Measurements from ENCODE around the gene COL23A1.

COL23A1 gene

DNA sequence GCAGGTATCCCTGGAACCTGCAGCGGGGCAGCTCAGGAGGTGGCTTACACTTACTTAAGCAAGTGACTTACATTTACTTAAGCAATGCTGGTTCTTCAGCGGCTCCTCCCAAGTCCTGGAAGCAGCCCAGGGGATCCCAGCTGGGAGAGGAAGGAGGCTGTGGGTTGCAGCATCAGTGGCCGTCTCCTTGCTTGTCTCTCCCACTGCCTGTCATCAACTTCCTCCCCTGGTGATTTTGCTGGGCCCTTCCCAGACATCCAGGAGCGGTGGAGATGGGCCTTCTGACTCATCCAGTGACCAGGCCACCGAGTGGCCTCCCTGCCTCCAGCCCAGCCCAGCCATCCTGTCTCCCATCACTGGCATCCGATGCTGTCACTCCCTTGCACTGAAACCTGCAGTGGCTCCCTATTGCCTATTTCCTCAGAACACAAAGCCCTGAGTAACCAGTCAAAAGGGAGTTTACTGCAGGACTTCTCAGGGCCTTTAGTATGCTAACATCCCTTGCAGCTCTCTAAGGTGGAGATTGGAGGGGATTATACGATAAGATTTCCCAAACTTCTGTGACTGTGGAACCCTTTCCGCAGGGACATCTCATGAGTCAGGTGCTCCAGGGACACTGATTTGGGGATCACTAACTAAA lies 201.7 kb downstream of the COL23A1 start:
- DNase-seq (ENCODE audit: low read depth, low spot score): no peak
- TF ChIP-seq POLR2AphosphoS5 (IDR thresholded peaks at IDR 0.05; ENCODE audit: borderline replicate concordance, low read depth, low read length) (no peak), FOXP2 (optimal IDR thresholded peaks at IDR 0.05; ENCODE audit: control extremely low read depth, extremely low read length, insufficient read depth) (no peak), EZH2 (IDR thresholded peaks at IDR 0.05) (no peak)

GRCh38 chr5:178387856-178388190 lies 202.4 kb downstream of the COL23A1 start:
- Histone ChIP-seq H3K9me3 (ENCODE audit: low read depth, low read length) (no peaks in the 10 kb centered on the region), H3K27ac (no peak overlapping the region), H3K4me3 (no peak overlapping the region), H3K9ac (ENCODE audit: insufficient read length) (no peak overlapping the region), H3K36me3 (ENCODE audit: insufficient read depth, low read length) (no peaks in the 10 kb centered on the region)
- no peak for DNase-seq (ENCODE audit: low read depth, low spot score)
- TF ChIP-seq EZH2 (IDR thresholded peaks at IDR 0.05) (no peak), POLR2AphosphoS5 (IDR thresholded peaks at IDR 0.05; ENCODE audit: borderline replicate concordance, low read depth, low read length) (no peak), FOXP2 (optimal IDR thresholded peaks at IDR 0.05; ENCODE audit: control extremely low read depth, extremely low read length, insufficient read depth) (no peak)

More for the DNA sequence above, 201.7 kb downstream of the COL23A1 start:
- H3K4me3 ChIP-seq: no peak overlapping the region
- H3K9me3 ChIP-seq (ENCODE audit: low read depth, low read length): no peaks in the 10 kb centered on the region
- H3K27ac ChIP-seq: no peak overlapping the region
- H3K9ac ChIP-seq (ENCODE audit: insufficient read length): no peak overlapping the region
- no peaks in the 10 kb centered on the region for H3K36me3 ChIP-seq (ENCODE audit: insufficient read depth, low read length)

DNA sequence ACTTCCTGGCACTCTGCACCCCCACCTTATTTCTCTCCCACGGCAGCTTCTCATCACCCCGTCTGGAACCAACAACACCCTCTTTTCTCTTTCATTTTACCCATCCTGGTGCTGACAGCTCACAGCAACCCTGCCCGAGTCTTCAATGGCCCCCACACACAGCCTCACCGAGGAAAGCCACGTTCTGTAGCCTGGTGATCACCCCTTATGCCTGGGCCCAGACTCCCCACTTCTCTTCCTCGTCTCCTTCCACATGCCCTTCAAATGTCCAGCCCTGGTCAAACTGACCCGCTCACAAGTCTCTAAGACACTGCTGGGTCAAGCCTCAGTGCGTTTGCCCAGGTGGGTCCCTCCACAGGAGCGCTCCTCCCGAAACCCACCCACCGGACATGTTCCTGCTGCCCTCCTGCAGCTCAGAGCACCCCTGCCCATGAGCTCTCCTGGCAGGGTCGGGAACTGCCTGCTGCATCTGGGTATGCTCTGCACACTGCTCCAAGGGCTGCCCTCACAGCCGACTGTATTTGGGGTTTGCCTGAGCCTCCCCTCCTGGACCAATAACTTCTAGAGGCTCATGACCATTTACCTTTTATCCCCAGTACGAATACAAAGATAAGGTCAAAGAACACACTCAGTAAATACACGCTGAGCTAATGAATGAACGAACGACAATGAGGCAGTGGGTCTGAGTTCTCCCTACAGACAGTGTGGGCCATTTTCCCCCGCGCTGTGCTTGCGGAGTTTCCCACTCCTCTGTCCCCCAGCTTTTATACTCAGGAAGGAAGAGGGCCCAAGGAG lies 202.9 kb downstream of the COL23A1 start:
- Histone ChIP-seq H3K36me3 (ENCODE audit: insufficient read depth, low read length) (no peaks in the 10 kb centered on the region), H3K27ac (no peak overlapping the region), H3K4me3 (no peak overlapping the region), H3K9ac (ENCODE audit: insufficient read length) (no peak overlapping the region), H3K9me3 (ENCODE audit: low read depth, low read length) (no peaks in the 10 kb centered on the region)
- TF ChIP-seq POLR2AphosphoS5 (IDR thresholded peaks at IDR 0.05; ENCODE audit: borderline replicate concordance, low read depth, low read length) (no peak), EZH2 (IDR thresholded peaks at IDR 0.05) (no peak), FOXP2 (optimal IDR thresholded peaks at IDR 0.05; ENCODE audit: control extremely low read depth, extremely low read length, insufficient read depth) (no peak)
- no peak for DNase-seq (ENCODE audit: low read depth, low spot score)

DNA sequence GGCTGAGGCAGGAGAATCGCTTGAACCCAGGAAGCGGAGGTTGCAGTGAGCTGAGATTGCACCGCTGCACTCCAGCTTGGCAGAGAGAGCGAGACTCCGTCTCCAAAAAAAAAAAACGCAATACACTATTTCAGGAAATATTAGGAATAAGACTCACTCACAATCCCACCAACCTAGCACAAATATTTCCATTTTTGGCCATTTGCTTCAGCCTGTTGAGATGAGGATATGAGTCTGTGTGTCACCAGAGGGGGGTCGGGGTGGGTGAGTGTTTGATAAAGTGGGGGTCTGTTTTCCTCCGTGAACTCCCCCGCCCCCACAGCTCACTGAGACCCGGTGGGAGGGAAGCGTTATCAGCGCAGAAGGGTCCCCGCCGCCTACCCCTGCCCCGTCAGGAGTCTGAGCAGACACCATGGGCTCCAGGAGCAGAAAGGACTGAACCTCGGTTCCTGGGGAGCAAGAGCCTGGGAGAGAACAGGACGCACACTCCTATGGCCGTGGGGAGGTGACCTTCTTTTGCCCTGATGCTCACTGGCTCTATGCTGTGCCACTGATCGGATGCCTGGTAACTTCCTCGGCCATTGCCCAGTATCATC lies 203.8 kb downstream of the COL23A1 start:
- no peaks in the 10 kb centered on the region for H3K36me3 ChIP-seq (ENCODE audit: insufficient read depth, low read length)
- no peaks in the 10 kb centered on the region for H3K9me3 ChIP-seq (ENCODE audit: low read depth, low read length)
- TF ChIP-seq EZH2 (IDR thresholded peaks at IDR 0.05) (no peak), POLR2AphosphoS5 (IDR thresholded peaks at IDR 0.05; ENCODE audit: borderline replicate concordance, low read depth, low read length) (no peak), FOXP2 (optimal IDR thresholded peaks at IDR 0.05; ENCODE audit: control extremely low read depth, extremely low read length, insufficient read depth) (no peak)
- no peak overlapping the region for H3K9ac ChIP-seq (ENCODE audit: insufficient read length)
- H3K27ac ChIP-seq: no peak overlapping the region
- DNase-seq (ENCODE audit: low read depth, low spot score): no peak
- H3K4me3 ChIP-seq: no peak overlapping the region

DNA sequence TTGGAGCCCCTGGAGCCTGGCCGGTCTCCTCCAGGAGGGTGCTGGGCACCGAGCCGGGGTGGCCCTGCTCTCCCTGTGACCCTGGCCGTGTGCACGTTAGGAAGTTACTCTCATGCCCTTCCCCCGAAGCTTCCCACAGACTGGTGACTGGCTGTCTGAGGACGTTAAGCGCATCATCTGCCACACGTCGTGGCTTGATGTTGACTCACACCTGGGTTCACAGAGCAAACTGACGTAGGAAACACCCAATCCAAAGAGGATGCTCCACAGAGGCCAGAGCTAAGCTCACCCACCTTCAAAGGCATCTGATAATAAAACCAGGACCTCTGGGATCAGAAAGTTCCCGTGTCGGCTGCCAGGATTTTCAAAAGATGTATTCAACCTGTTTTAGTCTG lies 204.7 kb downstream of the COL23A1 start:
- no peak overlapping the region for H3K4me3 ChIP-seq
- no peak overlapping the region for H3K27ac ChIP-seq
- H3K9me3 ChIP-seq (ENCODE audit: low read depth, low read length): no peaks in the 10 kb centered on the region
- DNase-seq (ENCODE audit: low read depth, low spot score): no peak
- H3K9ac ChIP-seq (ENCODE audit: insufficient read length): no peak overlapping the region
- no peaks in the 10 kb centered on the region for H3K36me3 ChIP-seq (ENCODE audit: insufficient read depth, low read length)
- TF ChIP-seq POLR2AphosphoS5 (IDR thresholded peaks at IDR 0.05; ENCODE audit: borderline replicate concordance, low read depth, low read length): no peak
- no peak for TF ChIP-seq EZH2 (IDR thresholded peaks at IDR 0.05)
- no peak for TF ChIP-seq FOXP2 (optimal IDR thresholded peaks at IDR 0.05; ENCODE audit: control extremely low read depth, extremely low read length, insufficient read depth)

- TF ChIP-seq EZH2 (IDR thresholded peaks at IDR 0.05): no peak
- H3K4me3 ChIP-seq: no peak overlapping the region
These were observed 205.2 kb downstream of the COL23A1 start for GRCh38 chr5:178384816-178385495.

GRCh38 chr5:178383919-178384815 lies 206.0 kb downstream of the COL23A1 start:
- no peaks in the 10 kb centered on the region for H3K9me3 ChIP-seq (ENCODE audit: low read depth, low read length)
- no peaks in the 10 kb centered on the region for H3K36me3 ChIP-seq (ENCODE audit: insufficient read depth, low read length)
- no peak for DNase-seq (ENCODE audit: low read depth, low spot score)
- no peak overlapping the region for H3K9ac ChIP-seq (ENCODE audit: insufficient read length)
- no peak overlapping the region for H3K4me3 ChIP-seq
- TF ChIP-seq POLR2AphosphoS5 (IDR thresholded peaks at IDR 0.05; ENCODE audit: borderline replicate concordance, low read depth, low read length) (no peak), EZH2 (IDR thresholded peaks at IDR 0.05) (no peak), FOXP2 (optimal IDR thresholded peaks at IDR 0.05; ENCODE audit: control extremely low read depth, extremely low read length, insufficient read depth) (no peak)
- no peak overlapping the region for H3K27ac ChIP-seq

More at GRCh38 chr5:178384816-178385495, 205.2 kb downstream of the COL23A1 start:
- Histone ChIP-seq H3K9ac (ENCODE audit: insufficient read length) (no peak overlapping the region), H3K36me3 (ENCODE audit: insufficient read depth, low read length) (no peaks in the 10 kb centered on the region), H3K27ac (no peak overlapping the region), H3K9me3 (ENCODE audit: low read depth, low read length) (no peaks in the 10 kb centered on the region)
- DNase-seq (ENCODE audit: low read depth, low spot score): no peak

Data from SK-N-MC (cell line).